ENCODE measurements around the gene SLC31A1.

- TF ChIP-seq CTCF (IDR thresholded peaks at IDR 0.05) (no peak), POLR2AphosphoS5 (IDR thresholded peaks at IDR 0.05; ENCODE audit: low read depth, low read length) (no peak), REST (IDR thresholded peaks at IDR 0.05; ENCODE audit: insufficient read depth in 1 of 2, low read depth in 2 of 2, low read length in 1 of 2) (no peak)
These were observed 43.3 kb upstream of the SLC31A1 start for GRCh38 chr9:113178087-113178486.

Measured in Panc1 (cell line).